T-helper 1 cell treated with Interleukin-12 subunit alpha and Interleukin-12 subunit beta and Interleukin-4 antibody, amounts not matched to agents 30 μg/mL and 1 μg/mL, for 36 hours (primary cell): ENCODE results near the gene PASK.
"Not testable (repeated sequence)": the region's sequence is repeated elsewhere in the genome, so short reads cannot be mapped to it uniquely, and the experiment has no call there.

ENCODE experiments used
- H3K27ac Mint-ChIP-seq: one replicate; pipeline ENCODE4 v1.8.0; 2021; ENCODE audit warnings: mild to moderate bottlenecking, mixed read lengths
- H3K27me3 Mint-ChIP-seq: one replicate; pipeline ENCODE4 v1.8.0; 2021; ENCODE audit warnings: low read depth, mixed read lengths
- H3K36me3 Mint-ChIP-seq: one replicate; pipeline ENCODE4 v1.8.0; 2021; ENCODE audit warnings: low read depth, mixed read lengths
- H3K4me1 Mint-ChIP-seq: one replicate; pipeline ENCODE4 v1.8.0; 2021; ENCODE audit warnings: low read depth, mixed read lengths
- H3K4me3 Mint-ChIP-seq: one replicate; pipeline ENCODE4 v1.8.0; 2021; ENCODE audit warnings: mild to moderate bottlenecking, moderate library complexity, mixed read lengths
- H3K9me3 Mint-ChIP-seq: one replicate; pipeline ENCODE4 v1.8.0; 2021; ENCODE audit warnings: mixed read lengths

PASK gene

GRCh38 chr2:241104611-241105010 lies 44.7 kb downstream of the PASK start:
- not testable (repeated sequence) for H3K9me3 Mint-ChIP-seq, H3K27ac Mint-ChIP-seq, H3K4me3 Mint-ChIP-seq, H3K27me3 Mint-ChIP-seq
- peaks cover 21% of the 10 kb centered on the region for H3K36me3 Mint-ChIP-seq
- H3K4me1 Mint-ChIP-seq = peaks cover 34% of the 10 kb centered on the region

GRCh38 chr2:241103176-241103595 lies 46.1 kb downstream of the PASK start:
- no peaks in the 10 kb centered on the region for H3K27me3 Mint-ChIP-seq
- no peaks in the 10 kb centered on the region for H3K9me3 Mint-ChIP-seq
- H3K27ac Mint-ChIP-seq = peak overlapping the region; percentile 97
- H3K36me3 Mint-ChIP-seq = peaks cover 18% of the 10 kb centered on the region
- H3K4me3 Mint-ChIP-seq = peak overlapping the region; percentile 93
- H3K4me1 Mint-ChIP-seq = peaks cover 30% of the 10 kb centered on the region

- H3K4me1 Mint-ChIP-seq = peaks cover 34% of the 10 kb centered on the region
- H3K36me3 Mint-ChIP-seq = peaks cover 19% of the 10 kb centered on the region
- H3K9me3 Mint-ChIP-seq = no peaks in the 10 kb centered on the region
- H3K4me3 Mint-ChIP-seq = peak within 1 kb of the TSS; percentile 93
- no peaks in the 10 kb centered on the region for H3K27me3 Mint-ChIP-seq
- peak within 1 kb of the TSS; percentile 97 for H3K27ac Mint-ChIP-seq
These were observed 47.0 kb downstream of the PASK start, which contains the start of gene MTERF4 for GRCh38 chr2:241102239-241102803. MTERF4 (minus strand) TSS chr2:241102287; CDS start chr2:241102273, 14 bp downstream.

GRCh38 chr2:241099246-241099645 lies 50.0 kb downstream of the PASK start:
- Mint-ChIP-seq H3K27ac (no peak overlapping the region), H3K36me3 (peaks cover 35% of the 10 kb centered on the region), H3K4me3 (no peak overlapping the region), H3K4me1 (peaks cover 56% of the 10 kb centered on the region), H3K27me3 (no peaks in the 10 kb centered on the region), H3K9me3 (no peaks in the 10 kb centered on the region)

- Mint-ChIP-seq H3K4me3 (no peak overlapping the region), H3K4me1 (peaks cover 45% of the 10 kb centered on the region)
These were observed 52.3 kb downstream of the PASK start for GRCh38 chr2:241096979-241097378.

GRCh38 chr2:241095594-241096290 lies 53.5 kb downstream of the PASK start:
- Mint-ChIP-seq H3K27ac (peak overlapping the region; percentile 69), H3K27me3 (no peaks in the 10 kb centered on the region), H3K9me3 (no peaks in the 10 kb centered on the region), H3K4me1 (peaks cover 41% of the 10 kb centered on the region), H3K4me3 (peak overlapping the region; percentile 9), H3K36me3 (peaks cover 38% of the 10 kb centered on the region)

More at GRCh38 chr2:241096979-241097378, 52.3 kb downstream of the PASK start:
- H3K27ac Mint-ChIP-seq = no peak overlapping the region
- H3K9me3 Mint-ChIP-seq = no peaks in the 10 kb centered on the region
- H3K27me3 Mint-ChIP-seq = no peaks in the 10 kb centered on the region
- peaks cover 35% of the 10 kb centered on the region for H3K36me3 Mint-ChIP-seq

GRCh38 chr2:241094924-241095420 lies 54.3 kb downstream of the PASK start:
- Mint-ChIP-seq H3K36me3 (peaks cover 41% of the 10 kb centered on the region), H3K27ac (no peak overlapping the region), H3K27me3 (no peaks in the 10 kb centered on the region), H3K9me3 (no peaks in the 10 kb centered on the region), H3K4me3 (no peak overlapping the region), H3K4me1 (peaks cover 34% of the 10 kb centered on the region)

GRCh38 chr2:241094172-241094571 lies 55.1 kb downstream of the PASK start:
- Mint-ChIP-seq H3K36me3 (peaks cover 42% of the 10 kb centered on the region), H3K4me3 (no peak overlapping the region), H3K4me1 (peaks cover 34% of the 10 kb centered on the region), H3K9me3 (no peaks in the 10 kb centered on the region), H3K27ac (no peak overlapping the region), H3K27me3 (no peaks in the 10 kb centered on the region)

GRCh38 chr2:241093133-241093781 lies 56.0 kb downstream of the PASK start:
- peaks cover 41% of the 10 kb centered on the region for H3K36me3 Mint-ChIP-seq
- H3K27me3 Mint-ChIP-seq, H3K4me3 Mint-ChIP-seq, H3K9me3 Mint-ChIP-seq, H3K27ac Mint-ChIP-seq: not testable (repeated sequence)
- H3K4me1 Mint-ChIP-seq = peaks cover 31% of the 10 kb centered on the region

GRCh38 chr2:241092677-241093076 lies 56.6 kb downstream of the PASK start:
- Mint-ChIP-seq H3K27me3 (no peaks in the 10 kb centered on the region), H3K9me3 (no peaks in the 10 kb centered on the region), H3K27ac (no peak overlapping the region), H3K4me1 (peaks cover 31% of the 10 kb centered on the region), H3K4me3 (no peak overlapping the region), H3K36me3 (peaks cover 43% of the 10 kb centered on the region)

GRCh38 chr2:241091734-241092445 lies 57.4 kb downstream of the PASK start:
- H3K4me1 Mint-ChIP-seq = peaks cover 25% of the 10 kb centered on the region
- no peak overlapping the region for H3K27ac Mint-ChIP-seq
- peaks cover 36% of the 10 kb centered on the region for H3K36me3 Mint-ChIP-seq
- no peak overlapping the region for H3K4me3 Mint-ChIP-seq
- no peaks in the 10 kb centered on the region for H3K9me3 Mint-ChIP-seq
- H3K27me3 Mint-ChIP-seq = no peaks in the 10 kb centered on the region

GRCh38 chr2:241091201-241091600 lies 58.1 kb downstream of the PASK start:
- H3K9me3 Mint-ChIP-seq = no peaks in the 10 kb centered on the region
- H3K4me1 Mint-ChIP-seq = peaks cover 21% of the 10 kb centered on the region
- H3K27me3 Mint-ChIP-seq = no peaks in the 10 kb centered on the region
- H3K27ac Mint-ChIP-seq = no peak overlapping the region
- H3K4me3 Mint-ChIP-seq = no peak overlapping the region
- peaks cover 36% of the 10 kb centered on the region for H3K36me3 Mint-ChIP-seq

- Mint-ChIP-seq H3K36me3 (peaks cover 32% of the 10 kb centered on the region), H3K9me3 (no peaks in the 10 kb centered on the region), H3K4me3 (no peak overlapping the region), H3K27me3 (no peaks in the 10 kb centered on the region), H3K4me1 (peaks cover 5% of the 10 kb centered on the region), H3K27ac (no peak overlapping the region)
These were observed 60.2 kb downstream of the PASK start for GRCh38 chr2:241088791-241089732.
